GM19099 (cell line): ENCODE results near the gene VEGFB.

Experiments used
- POLR2A ChIP-seq: IDR thresholded peaks from 3 replicates; pipeline ENCODE4 v1.6.1; 2011; ENCODE audit warnings: low read depth; ENCODE audit not compliant: insufficient read length; ENCODE audit errors: extremely low read depth

VEGFB gene

DNA sequence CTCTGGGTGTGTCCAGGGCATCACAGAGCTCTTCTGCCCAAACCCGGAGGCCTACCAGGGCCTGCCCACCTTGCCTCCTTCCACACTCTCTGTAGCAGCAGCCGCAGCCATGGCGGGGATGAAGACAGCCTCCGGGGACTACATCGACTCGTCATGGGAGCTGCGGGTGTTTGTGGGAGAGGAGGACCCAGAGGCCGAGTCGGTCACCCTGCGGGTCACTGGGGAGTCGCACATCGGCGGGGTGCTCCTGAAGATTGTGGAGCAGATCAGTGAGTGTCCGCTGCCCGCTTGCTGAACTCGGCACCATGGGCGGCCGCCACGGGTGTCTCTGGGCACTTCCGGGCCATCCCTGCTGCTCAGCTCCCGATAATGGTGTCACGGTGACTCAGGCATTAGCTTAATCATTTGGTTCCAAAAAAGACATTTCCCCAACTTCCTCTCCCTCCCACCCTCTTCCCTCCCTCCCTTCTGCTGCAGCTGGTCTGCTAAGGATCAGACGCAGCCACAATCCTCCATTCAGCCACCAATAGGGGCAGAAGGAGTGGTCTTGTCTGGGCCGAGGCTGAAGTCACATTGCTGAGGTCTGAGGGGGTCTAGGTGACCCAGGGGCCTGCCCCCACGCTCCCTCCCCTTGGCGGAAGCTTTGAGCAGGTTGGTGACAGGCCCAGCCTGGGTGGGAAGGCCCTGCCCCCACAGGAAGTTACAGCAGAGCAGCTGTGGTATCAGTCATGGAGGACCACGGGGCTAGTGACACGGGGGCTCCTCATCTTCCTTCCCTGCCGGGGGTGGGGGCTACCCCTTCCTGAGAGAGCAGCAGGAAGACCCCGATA is 26.9 kb upstream of the VEGFB start:
- peak; percentile 80 for TF ChIP-seq POLR2A

- TF ChIP-seq POLR2A: no peak
Observed at GRCh38 chr11:64208086-64208795, 26.1 kb upstream of the VEGFB start.

DNA sequence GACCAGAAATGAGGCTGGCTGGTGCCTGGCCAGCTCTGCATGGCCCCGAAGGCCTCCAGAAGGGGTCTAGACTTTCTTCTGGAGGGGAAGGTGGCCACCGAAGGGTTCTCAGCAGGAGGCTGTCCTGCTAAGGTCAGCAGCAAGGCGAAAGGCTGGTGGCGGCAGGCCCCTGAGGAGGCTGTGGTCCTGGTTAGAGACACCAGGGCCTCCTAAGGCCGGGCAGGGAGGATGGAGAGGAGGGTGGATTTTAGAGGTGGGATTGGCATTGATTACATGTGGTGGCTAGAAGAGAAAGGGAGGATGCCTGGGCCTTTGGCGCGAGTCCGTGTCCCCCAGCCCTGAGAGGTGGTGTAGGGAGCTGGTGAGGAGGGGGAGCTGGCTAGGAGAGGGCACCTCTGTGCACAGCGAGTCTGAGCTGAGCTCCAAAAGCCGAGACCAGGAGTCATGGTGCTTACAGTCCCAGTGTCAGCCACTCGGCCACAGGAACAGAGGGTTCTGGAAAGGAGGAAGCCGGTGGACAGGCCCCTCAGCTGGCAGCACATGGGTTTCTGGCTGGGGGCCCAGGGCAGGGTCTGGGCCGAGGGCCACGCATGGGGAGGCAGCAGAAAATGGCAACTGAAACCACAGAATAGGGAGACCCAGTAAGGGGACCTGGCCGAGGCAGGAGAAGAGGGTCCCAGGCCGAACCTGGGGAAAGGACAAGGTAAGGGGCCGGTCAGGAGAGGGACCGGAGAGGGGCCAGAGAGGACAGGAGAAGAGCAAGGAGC is 25.4 kb upstream of the VEGFB start:
- no peak for TF ChIP-seq POLR2A

GRCh38 chr11:64209563-64209843 is 24.9 kb upstream of the VEGFB start:
- TF ChIP-seq POLR2A: no peak

DNA sequence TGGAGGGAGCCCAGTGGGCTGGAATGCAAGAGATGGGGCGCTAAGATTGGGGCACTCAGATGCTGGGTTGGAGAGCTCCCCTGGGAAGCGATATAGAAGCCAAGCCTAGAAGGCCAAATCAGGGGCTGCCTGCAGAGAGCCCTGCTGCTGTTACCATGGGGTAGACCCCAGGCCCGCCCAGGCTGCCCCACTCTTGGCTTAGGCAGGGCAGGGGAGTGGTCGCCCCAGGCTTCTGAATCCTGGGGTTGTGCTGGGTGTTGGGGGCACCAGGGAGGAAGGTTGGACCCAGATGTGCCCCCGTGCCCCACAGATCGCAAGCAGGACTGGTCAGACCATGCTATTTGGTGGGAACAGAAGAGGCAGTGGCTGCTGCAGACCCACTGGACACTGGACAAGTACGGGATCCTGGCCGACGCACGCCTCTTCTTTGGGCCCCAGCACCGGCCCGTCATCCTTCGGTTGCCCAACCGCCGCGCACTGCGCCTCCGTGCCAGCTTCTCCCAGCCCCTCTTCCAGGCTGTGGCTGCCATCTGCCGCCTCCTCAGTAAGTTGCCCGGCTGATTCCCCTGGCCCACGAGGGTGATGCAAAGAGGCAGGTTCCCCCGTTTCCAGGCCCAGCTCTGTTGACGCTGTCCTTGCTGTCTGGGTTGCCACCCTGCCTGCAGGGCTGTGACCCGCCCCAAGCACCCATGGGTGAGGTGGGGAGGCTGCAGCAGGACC is 23.9 kb upstream of the VEGFB start:
- no peak for TF ChIP-seq POLR2A

GRCh38 chr11:64211181-64211872 is 23.1 kb upstream of the VEGFB start:
- TF ChIP-seq POLR2A: no peak

DNA sequence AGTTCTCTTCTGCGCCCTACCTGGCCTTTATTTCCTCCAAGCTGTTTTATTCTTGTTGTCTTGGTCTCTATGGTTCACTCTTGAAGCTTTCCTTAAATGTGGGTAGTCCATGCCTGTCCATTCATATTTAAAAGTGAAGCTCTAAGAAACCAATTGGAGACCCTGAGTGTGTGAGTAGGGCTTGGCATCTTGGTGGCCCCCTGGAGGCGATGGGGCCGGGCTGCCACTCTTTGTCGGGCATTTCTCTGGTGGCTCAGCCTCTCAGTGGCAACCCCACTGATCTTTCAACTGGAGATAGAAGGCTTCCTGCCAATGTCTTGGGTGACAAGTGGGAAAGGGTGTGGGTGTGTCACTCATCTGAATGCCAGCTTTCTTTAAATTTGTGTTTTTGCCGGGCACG is 17.5 kb upstream of the VEGFB start:
- no peak for TF ChIP-seq POLR2A

DNA sequence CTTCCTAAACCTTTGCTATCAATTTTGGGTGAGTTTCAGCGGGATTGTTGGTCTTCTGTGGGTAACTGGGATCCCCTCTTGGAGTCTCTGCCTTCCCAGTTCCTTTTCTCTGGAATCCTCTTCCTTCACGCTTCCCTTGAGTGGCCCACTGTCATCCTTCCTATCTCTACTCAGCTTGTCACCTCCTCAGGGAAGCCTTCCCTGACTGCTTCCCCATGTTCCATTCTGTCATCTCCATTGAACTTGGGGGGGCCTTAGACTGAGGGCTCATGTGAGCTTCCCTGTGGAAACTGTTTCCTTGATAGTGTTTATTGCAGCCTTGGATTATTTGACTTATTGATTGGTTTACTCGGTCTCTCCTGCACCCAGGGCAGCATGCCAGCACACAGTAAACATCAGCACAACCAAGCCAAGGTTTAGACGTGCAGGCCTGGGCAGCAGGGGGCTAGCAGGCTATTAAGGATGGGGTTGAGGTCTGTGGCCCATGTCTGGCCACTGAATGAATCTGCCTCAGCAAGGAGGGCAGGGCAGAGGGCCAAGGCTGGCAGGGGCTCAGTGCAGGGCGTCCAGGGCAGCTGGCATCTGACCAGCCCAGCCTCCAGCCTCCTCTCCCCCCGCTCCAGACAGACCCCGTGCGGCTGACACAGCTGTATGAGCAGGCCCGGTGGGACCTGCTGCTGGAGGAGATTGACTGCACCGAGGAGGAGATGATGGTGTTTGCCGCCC is 15.6 kb upstream of the VEGFB start:
- TF ChIP-seq POLR2A: no peak

DNA sequence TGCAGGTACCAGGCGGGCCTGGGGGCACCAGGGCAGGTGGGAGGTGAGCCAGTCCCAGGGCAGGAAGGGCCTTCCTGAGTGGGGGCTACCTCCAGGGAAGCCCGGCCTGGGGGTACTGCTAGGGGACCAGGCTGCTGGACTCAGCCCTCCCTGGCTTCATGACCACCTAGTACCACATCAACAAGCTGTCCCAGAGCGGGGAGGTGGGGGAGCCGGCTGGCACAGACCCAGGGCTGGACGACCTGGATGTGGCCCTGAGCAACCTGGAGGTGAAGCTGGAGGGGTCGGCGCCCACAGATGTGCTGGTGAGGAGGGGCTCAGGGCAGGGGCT is 15.1 kb upstream of the VEGFB start:
- no peak for TF ChIP-seq POLR2A

DNA sequence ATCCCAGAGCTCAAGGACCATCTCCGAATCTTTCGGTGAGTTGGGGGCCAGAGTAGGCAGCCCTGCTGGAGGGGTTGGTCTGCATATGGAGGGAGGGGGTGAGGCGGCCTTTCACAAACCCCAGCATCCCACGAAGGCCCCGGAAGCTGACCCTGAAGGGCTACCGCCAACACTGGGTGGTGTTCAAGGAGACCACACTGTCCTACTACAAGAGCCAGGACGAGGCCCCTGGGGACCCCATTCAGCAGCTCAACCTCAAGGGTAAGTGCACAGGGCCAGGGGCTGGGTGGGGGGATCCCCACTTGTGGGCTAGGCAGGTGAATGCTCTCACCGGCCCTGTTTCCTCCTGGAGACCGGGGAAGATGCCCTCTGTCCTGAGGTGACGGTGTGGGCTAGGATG is 14.6 kb upstream of the VEGFB start:
- TF ChIP-seq POLR2A: no peak

DNA sequence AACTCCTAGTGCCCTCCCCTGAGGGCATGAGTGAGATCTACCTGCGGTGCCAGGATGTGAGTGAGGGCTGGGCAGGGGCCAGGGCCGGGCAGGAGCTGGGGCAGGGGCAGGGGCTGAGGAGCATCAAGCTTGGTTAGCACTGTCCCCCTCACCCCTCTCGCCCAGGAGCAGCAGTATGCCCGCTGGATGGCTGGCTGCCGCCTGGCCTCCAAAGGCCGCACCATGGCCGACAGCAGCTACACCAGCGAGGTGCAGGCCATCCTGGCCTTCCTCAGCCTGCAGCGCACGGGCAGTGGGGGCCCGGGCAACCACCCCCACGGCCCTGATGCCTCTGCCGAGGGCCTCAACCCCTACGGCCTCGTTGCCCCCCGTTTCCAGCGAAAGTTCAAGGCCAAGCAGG is 14.1 kb upstream of the VEGFB start:
- TF ChIP-seq POLR2A: no peak

- no peak for TF ChIP-seq POLR2A
Observed at GRCh38 chr11:64220798-64221197, 13.6 kb upstream of the VEGFB start.

GRCh38 chr11:64222651-64223000 is 11.8 kb upstream of the VEGFB start:
- no peak for TF ChIP-seq POLR2A

- peak; percentile 33 for TF ChIP-seq POLR2A
Observed at GRCh38 chr11:64223001-64223651, 11.3 kb upstream of the VEGFB start.
